B cell (primary cell): ENCODE measurements around the gene NAB1.
"Not testable (repeated sequence)": the region's sequence is repeated elsewhere in the genome, so short reads cannot be mapped to it uniquely, and the experiment has no call there.

Experiments
- CTCF ChIP-seq: fragments of 200-600 bp; IDR thresholded peaks from one replicate; pipeline ENCODE4 v1.8.0; 2022; ENCODE audit warnings: antibody characterized with exemption, mild to moderate bottlenecking
- EZH2 ChIP-seq: IDR thresholded peaks from 2 replicates; pipeline ENCODE4 v1.6.1; 2012; ENCODE audit warnings: borderline replicate concordance, low read depth, mild to moderate bottlenecking, moderate library complexity, low read length; ENCODE audit not compliant: insufficient read depth, poor library complexity, severe bottlenecking

GRCh38 chr2:190608863-190609262, 40.0 kb upstream of the NAB1 start:
- not testable (repeated sequence) for TF ChIP-seq CTCF, EZH2
